Testis (tissue), 3 donors: ENCODE data around the gene SLC25A21. TPM values are rescaled to one million over a fixed set of nuclear protein-coding genes. Genes with fewer than 3 reads are reported as not detected.
"Not testable (repeated sequence)": the region's sequence is repeated elsewhere in the genome, so short reads cannot be mapped to it uniquely, and the experiment has no call there.

Experiments
- DNase-seq: peaks from one replicate; pipeline ENCODE4 v3.0.0-alpha.2; 2019
- H3K27ac ChIP-seq, 2 donors: fragments of 200-600 bp; sonication (generic); one replicate each; pipeline ENCODE4 v1.5.1; 2019
- H3K27me3 ChIP-seq: fragments of 200-600 bp; sonication (generic); one replicate; pipeline ENCODE4 v1.5.1; 2019
- H3K36me3 ChIP-seq: fragments of 200-600 bp; sonication (generic); one replicate; pipeline ENCODE4 v1.5.1; 2017; ENCODE audit warnings: low read depth; ENCODE audit errors: missing control alignments
- H3K4me1 ChIP-seq: fragments of 200-600 bp; sonication (generic); one replicate; pipeline ENCODE4 v1.5.1; 2019
- H3K4me3 ChIP-seq, 2 donors: fragments of 200-600 bp; sonication (generic); one replicate each; pipeline ENCODE4 v1.5.1; 2017 to 2019
- H3K9me3 ChIP-seq: fragments of 200-600 bp; sonication (generic); one replicate; pipeline ENCODE4 v1.5.1; 2017
- POLR2A ChIP-seq: fragments of 450-650 bp; IDR thresholded peaks from one replicate; pipeline ENCODE4 v1.6.1; 2017; ENCODE audit warnings: antibody characterized with exemption, mild to moderate bottlenecking, moderate library complexity
- WGBS, 2 donors: methylation state at CpG; one replicate each; pipeline ENCODE4 v1.1.5; 2018; 5-methylcytosine and 5-hydroxymethylcytosine counted together
- intact Hi-C: fragments of 100-400 bp; cut with DNase I; formaldehyde crosslinking; loops from one replicate; pipeline ENCODE4 v1.15.1; 2023; ENCODE audit warnings: low total_unique reads
- polyA plus RNA-seq: library from polyadenylated mRNA; stranded (reverse); fragments of 350-450 nt; fragmentation: Illumina TruSeq; extraction: RNeasy Lipid Tissue Mini Kit (QIAGEN cat#74804); gene quantifications from one replicate; pipeline ENCODE4 v1.2.3, GENCODE V29; 2014; ENCODE audit warnings: low read depth, low replicate concordance; ENCODE audit not compliant: insufficient read depth
- total RNA-seq, 2 donors: library from RNA; depleted of rRNA; stranded (reverse); fragments of >200 nt; gene quantifications; one replicate each; pipeline ENCODE4 v1.2.3, GENCODE V29; 2016
- TF ChIP-seq, protein P1 (sequence below), 3 experiments: fragments of 450-650 bp in 2 of 3; fragments of 200-600 bp in 1 of 3; sonication (generic) in 1 of 3; IDR thresholded peaks; one replicate each; pipeline ENCODE4 v1.5.1; 2016 to 2019; ENCODE audit warnings: antibody characterized with exemption in 3 of 3, mild to moderate bottlenecking in 2 of 3, moderate library complexity in 1 of 3

SLC25A21 gene
- total and polyA plus RNA-seq, 3 donors from 2014 or later, result 4.4 to 16.0 (median 13.6) TPM

DNA sequence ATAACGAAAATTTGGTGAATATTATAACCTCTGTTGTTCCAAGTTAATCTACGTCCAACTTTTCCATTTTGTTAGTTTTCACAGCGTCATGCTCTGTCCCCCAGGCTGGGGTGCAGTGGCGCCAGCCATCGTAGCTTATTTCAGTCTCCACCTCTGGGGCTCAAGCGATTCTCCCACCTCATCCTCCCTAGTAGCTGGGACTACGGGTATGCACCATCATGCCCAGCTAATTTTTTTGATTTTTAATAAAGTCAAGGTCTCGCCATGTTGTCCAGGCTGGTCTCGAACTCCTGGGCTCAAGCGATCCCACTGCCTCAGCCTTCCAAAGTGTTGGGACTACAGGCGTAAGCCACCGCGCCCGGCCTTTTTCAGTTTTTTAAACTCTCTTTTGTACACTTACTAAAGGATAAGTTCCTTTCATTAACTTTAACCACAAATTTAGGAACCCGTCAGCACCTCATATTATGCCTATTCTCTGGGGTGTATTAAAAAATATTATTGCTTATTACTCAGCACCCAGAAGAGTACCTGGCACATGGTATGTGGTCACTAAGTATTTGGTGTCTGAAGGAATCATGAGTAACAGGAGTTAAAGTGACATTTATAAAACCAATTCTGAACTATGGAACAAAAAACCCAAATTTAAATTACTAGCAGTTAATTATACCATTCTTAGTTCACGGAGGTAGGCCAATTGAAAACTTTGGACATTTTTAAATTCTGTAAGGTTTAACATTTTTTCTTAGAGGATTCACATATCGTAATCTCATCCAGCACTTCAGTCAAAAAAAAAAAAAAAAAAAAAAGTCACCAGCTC lies 24.4 kb upstream of the SLC25A21 start:
- H3K36me3 ChIP-seq, result no peaks in the 10 kb centered on the region
- DNase-seq, result no peak
- no peaks in the 10 kb centered on the region for H3K9me3 ChIP-seq
- H3K27ac ChIP-seq, result peak overlapping the region; percentile 83 to 90
- no peaks in the 10 kb centered on the region for H3K27me3 ChIP-seq
- peak overlapping the region; percentile 66 to 68 for H3K4me3 ChIP-seq
- WGBS, 2 donors, result 57 to 77% methylated on average over 17 of the region's 17 CpGs
- TF ChIP-seq POLR2A, result no peak
- TF ChIP-seq, protein P1, sequence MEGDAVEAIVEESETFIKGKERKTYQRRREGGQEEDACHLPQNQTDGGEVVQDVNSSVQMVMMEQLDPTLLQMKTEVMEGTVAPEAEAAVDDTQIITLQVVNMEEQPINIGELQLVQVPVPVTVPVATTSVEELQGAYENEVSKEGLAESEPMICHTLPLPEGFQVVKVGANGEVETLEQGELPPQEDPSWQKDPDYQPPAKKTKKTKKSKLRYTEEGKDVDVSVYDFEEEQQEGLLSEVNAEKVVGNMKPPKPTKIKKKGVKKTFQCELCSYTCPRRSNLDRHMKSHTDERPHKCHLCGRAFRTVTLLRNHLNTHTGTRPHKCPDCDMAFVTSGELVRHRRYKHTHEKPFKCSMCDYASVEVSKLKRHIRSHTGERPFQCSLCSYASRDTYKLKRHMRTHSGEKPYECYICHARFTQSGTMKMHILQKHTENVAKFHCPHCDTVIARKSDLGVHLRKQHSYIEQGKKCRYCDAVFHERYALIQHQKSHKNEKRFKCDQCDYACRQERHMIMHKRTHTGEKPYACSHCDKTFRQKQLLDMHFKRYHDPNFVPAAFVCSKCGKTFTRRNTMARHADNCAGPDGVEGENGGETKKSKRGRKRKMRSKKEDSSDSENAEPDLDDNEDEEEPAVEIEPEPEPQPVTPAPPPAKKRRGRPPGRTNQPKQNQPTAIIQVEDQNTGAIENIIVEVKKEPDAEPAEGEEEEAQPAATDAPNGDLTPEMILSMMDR (IDR thresholded peaks at IDR 0.05), result no peak
- intact Hi-C loops, result no loop called here
- peaks cover 11% of the 10 kb centered on the region for H3K4me1 ChIP-seq

DNA sequence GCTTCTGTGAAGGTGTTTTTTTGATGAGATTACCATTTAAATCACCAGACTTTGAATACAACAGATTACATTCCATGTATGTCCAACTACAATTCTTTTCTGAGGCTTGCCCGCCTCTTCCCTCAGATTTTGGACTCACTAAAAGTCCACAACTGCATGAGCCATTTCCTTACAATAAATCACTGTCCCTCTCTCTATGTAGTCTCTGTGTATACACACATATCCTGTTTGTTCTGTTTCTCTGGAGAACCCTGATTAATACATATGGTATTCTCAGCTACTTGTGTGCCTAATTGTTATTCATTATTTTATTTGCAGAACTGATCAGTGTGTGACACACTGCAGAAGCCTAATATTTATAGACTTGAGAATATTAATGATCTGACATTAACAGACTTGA lies 22.9 kb upstream of the SLC25A21 start:
- Histone ChIP-seq H3K27ac (no peak overlapping the region), H3K36me3 (no peaks in the 10 kb centered on the region), H3K4me3 (no peak overlapping the region), H3K9me3 (no peaks in the 10 kb centered on the region), H3K27me3 (no peaks in the 10 kb centered on the region), H3K4me1 (peaks cover 11% of the 10 kb centered on the region)
- TF ChIP-seq, protein P1 (IDR thresholded peaks at IDR 0.05), result no peak
- no peak for TF ChIP-seq POLR2A
- DNase-seq, result no peak
- 76 to 85% methylated on average over 1 of the region's 1 CpG for WGBS, 2 donors
- intact Hi-C loops, result no loop called here

DNA sequence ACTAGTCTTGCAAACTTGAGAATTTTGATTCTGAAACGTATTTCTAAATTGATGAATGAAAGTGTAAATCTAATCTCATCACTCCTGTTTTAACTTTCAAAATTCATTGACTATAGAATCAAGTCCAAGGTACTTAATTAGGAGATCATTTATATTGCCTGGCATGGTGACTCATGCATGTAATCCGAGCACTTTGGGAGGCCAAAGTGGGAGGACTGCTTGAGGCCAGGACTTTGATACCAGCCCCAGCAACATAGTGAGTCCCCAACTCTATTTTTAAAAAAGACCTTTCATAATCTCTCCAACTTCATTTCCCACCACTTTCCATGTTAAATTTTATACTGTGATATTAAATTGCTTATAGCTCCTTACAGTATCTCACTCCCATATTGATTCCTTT lies 22.3 kb upstream of the SLC25A21 start:
- no peak overlapping the region for H3K27ac ChIP-seq
- peaks cover 7% of the 10 kb centered on the region for H3K4me1 ChIP-seq
- intact Hi-C loops, result no loop called here
- DNase-seq, result no peak
- 84 to 94% methylated on average over 2 of the region's 2 CpGs for WGBS, 2 donors
- no peak for TF ChIP-seq POLR2A
- TF ChIP-seq, protein P1 (IDR thresholded peaks at IDR 0.05), result no peak
- no peaks in the 10 kb centered on the region for H3K9me3 ChIP-seq
- no peaks in the 10 kb centered on the region for H3K27me3 ChIP-seq
- H3K4me3 ChIP-seq, result no peak overlapping the region
- no peaks in the 10 kb centered on the region for H3K36me3 ChIP-seq

DNA sequence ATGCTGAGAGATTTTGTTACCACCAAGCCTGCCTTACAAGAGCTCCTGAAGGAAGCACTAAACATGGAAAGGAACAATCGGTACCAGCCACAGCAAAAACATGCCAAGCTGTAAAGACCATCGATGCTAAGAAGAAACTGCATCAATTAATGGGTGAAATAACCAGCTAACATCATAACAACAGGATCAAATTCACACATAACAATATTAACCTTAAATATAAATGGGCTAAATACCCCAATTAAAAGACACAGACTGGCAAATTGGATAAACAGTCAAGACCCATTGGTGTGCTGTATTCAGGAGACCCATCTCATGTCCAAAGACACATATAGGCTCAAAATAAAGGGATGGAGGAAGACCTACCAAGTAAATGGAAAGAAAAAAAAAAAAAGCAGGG lies 17.3 kb upstream of the SLC25A21 start:
- intact Hi-C loops, H3K36me3 ChIP-seq, H3K27ac ChIP-seq, H3K27me3 ChIP-seq, H3K9me3 ChIP-seq, H3K4me1 ChIP-seq, H3K4me3 ChIP-seq, DNase-seq: not testable (repeated sequence)
- 87 to 90% methylated on average over 2 of the region's 2 CpGs for WGBS, 2 donors

DNA sequence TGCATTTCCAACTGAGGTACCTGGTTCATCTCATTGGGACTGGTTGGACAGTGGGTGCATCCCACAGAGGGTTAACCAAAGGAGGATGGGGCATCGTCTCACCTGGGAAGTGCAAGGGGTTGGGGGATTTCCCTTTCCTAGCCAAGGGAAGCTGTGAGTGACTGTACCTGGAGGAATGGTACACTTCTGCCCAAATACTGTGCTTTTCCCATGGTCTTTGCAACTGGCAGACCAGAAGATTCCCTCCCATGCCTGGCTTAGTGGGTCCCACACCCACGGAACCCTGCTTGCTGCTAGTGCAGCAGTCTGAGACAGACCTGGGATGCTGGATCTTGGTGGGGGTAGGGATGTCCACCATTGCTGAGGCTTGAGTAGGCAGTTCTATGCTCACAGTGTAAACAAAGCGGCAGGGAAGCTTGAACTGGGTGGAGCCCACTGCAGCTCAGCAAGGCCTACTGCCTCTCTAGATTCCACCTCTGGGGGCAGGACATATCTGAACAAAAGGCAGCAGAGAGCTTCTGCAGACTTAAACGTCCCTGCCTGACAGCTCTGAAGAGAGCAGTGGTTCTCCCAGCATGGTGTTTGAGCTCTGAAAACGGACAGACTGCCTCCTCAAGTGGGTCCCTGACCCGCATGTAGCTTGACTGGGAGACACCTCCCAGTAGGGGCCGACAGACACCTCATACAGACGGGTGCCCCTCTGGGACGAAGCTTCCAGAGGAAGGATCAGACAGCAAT lies 15.6 kb upstream of the SLC25A21 start:
- DNase-seq, result not testable (repeated sequence)

More for the DNA sequence above, 15.6 kb upstream of the SLC25A21 start:
- intact Hi-C loops, H3K9me3 ChIP-seq, H3K4me3 ChIP-seq, H3K27ac ChIP-seq, H3K27me3 ChIP-seq, H3K4me1 ChIP-seq, H3K36me3 ChIP-seq: not testable (repeated sequence)
- 83 to 95% methylated on average over 8 to 9 of the region's 9 CpGs for WGBS, 2 donors
